H7 (cell line): ENCODE results near the gene PPP1R13L. TPM values are rescaled to one million over a fixed set of nuclear protein-coding genes. Genes with fewer than 3 reads are reported as not detected.

Source experiments
- DNase-seq: peaks from one replicate; pipeline ENCODE4 v3.0.0; 2012
- H3K27me3 ChIP-seq: 2 replicates; pipeline ENCODE4 v1.6.0; 2011; ENCODE audit warnings: mild to moderate bottlenecking, low read length; ENCODE audit not compliant: control insufficient read depth, insufficient read depth
- H3K36me3 ChIP-seq: replicated peaks from 2 replicates; pipeline ENCODE4 v1.5.1; 2011; ENCODE audit warnings: low read length; ENCODE audit not compliant: control insufficient read depth, insufficient read depth
- H3K4me3 ChIP-seq: 2 replicates; pipeline ENCODE4 v1.5.1; 2011; ENCODE audit warnings: low read depth, mild to moderate bottlenecking, control low read depth, low read length, moderate library complexity; ENCODE audit not compliant: insufficient read depth
- total RNA-seq: library from RNA; depleted of rRNA; stranded (reverse); fragments of >200 nt; shearing (Covaris generic); gene quantifications from 2 replicates; pipeline ENCODE4 v1.2.3, GENCODE V29; 2014

The PPP1R13L gene
- total RNA-seq, 1 experiment from 2014 or later: 18.9 TPM

DNA sequence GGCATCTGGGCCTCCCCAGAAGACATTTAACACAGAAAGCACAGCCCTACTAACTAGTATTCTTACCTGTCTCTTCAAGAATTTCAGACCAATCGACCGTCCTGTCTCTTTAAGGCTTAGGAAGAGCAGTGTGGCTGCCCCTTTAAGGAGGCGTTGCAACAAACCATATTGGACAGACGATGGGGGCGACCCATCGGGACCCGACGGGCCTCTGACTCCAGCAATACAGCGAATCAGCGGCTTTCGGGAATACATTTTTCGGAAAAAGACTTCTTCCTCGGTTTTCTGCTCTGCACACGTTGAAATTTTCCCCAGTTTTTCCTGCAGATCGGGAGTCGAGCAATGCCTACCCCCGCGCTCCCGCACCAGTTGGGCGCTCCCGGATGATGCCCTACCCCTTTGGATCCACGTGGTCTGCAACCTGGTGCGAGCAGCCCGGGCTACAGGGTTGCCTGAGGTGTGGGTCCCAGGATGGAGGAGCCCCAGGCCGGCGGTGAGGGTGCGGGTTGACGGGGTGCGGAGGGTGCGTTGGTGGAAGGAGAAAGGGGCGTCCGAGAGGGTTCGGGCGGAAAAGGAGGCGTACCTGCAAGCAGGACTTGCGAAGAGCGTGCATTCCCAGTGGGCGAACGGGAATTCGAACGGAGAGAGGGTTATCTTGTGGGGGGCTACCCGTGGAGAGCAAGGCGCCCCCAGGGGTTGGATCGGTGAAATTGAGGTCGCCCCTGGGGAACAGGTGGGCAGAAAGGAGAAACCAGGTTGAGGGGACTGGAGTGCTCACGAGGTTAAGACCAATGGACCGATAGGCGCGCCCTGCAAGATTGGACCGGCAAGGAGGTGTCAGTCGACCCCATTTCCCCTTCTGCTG lies 1.6 kb upstream of the PPP1R13L start, which contains the start of gene POLR1G:
Gene POLR1G (plus strand): TSS at position 419 of the 865 bp plus-strand sequence. CDS start 53 bp downstream, at position 472.
- H3K4me3 ChIP-seq: peak within 1 kb of the TSS; percentile 76
- peaks cover 3% of the 10 kb centered on the region for H3K36me3 ChIP-seq
- peak; percentile 95 for DNase-seq
- H3K27me3 ChIP-seq: no peaks in the 10 kb centered on the region

DNA sequence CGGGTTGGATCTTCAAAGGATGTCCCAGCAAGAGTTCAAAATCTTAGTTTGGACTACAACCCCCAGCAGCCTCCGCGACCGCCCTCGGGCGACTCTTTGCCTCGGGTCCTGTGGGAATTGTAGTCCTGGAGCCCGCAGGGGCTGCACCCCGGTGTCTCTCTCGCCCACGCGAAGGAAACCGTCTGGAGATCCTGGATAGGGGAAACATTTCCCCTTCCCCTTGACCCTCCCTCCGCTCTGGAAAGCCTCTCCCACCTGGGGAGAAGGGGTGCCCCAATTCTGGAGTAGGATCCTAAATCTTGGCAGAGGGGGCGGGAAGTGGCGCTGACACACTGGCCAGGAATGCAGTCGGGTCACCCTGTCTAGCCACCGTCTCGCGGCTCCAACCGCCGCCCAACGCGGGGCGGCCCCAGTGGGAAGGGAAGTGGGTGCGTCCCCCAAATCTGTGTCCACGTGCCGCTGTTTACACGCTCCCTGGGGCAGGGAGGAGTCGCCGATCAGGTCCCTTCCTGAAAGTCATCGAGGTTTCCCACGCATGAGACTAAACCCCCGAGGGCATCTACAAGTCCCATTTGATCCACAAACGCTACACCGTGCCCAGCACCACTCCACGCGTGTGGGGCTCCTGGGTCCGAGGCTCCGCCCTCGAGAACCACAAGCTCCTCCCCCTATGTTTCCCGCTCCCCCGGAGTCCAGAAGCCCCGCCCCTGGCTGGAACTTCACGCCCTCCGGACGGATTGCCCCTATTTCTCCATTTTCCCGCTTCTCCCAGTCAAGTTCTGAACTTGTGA lies 761 bp upstream of the PPP1R13L start:
- peaks cover 1% of the 10 kb centered on the region for H3K36me3 ChIP-seq
- H3K27me3 ChIP-seq: no peaks in the 10 kb centered on the region
- peak overlapping the region; percentile 76 for H3K4me3 ChIP-seq
- DNase-seq: peak; percentile 94

DNA sequence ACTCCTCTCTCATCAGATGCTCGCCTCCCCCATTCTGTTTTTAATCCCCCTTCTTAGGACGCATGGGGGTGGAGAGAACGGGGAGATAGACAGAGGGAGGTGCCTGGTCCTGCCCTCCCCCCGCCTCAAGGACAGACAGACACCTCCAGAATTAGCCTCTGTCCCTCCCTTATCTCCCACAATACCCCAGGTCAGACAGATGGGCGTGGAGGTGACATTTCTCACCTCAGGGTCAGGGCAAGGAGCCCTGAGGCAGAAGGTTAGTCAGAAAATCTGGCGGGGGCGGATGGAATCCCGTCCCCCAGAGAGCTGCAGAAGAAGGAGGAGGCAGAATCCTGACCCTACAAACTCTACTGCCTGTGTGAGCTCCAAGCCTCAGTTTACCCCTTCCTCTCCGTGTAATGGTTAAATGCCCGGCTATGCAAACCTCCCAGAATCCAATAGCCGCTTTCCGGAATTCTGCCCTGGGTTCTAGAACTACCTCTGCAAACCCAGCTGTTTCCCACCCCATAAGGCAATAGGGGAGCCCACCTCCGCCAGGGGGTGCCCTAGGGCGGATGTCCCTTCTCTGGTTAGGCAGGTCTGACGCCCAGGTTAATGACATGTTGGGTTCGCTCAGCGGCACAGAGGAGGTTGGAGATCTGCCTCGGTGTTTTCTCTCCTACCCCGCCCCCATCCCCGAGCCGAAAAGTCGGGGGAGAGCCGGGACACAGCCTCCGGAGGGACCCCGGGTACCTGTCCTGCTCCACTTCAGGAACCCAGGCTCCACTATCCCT lies 900 bp downstream of the PPP1R13L start:
- no peaks in the 10 kb centered on the region for H3K27me3 ChIP-seq
- peaks cover 1% of the 10 kb centered on the region for H3K36me3 ChIP-seq
- DNase-seq: peak; percentile 88
- peak overlapping the region; percentile 76 for H3K4me3 ChIP-seq

DNA sequence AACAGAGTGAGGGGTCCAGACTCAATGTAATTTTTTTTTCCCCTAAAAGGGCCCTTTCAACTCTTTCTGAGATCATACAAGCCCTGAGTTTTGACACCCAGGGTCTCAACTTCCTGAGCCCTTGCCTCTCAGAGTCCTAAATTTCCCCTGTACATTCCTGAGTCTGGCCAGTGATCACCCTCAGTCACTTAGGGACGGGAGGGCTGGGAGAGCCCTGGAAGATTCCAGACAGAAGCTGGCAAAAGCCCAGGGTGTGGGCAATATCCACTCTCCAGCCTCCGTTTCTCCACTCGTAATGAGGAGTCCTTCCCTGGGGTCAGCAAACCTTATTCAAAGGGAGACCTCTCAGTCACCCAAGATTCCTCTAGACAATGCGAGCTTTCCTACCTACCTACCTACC lies 1.6 kb downstream of the PPP1R13L start:
- Histone ChIP-seq H3K36me3 (no peaks in the 10 kb centered on the region), H3K4me3 (no peak overlapping the region), H3K27me3 (no peaks in the 10 kb centered on the region)
- peak; percentile 29 for DNase-seq

DNA sequence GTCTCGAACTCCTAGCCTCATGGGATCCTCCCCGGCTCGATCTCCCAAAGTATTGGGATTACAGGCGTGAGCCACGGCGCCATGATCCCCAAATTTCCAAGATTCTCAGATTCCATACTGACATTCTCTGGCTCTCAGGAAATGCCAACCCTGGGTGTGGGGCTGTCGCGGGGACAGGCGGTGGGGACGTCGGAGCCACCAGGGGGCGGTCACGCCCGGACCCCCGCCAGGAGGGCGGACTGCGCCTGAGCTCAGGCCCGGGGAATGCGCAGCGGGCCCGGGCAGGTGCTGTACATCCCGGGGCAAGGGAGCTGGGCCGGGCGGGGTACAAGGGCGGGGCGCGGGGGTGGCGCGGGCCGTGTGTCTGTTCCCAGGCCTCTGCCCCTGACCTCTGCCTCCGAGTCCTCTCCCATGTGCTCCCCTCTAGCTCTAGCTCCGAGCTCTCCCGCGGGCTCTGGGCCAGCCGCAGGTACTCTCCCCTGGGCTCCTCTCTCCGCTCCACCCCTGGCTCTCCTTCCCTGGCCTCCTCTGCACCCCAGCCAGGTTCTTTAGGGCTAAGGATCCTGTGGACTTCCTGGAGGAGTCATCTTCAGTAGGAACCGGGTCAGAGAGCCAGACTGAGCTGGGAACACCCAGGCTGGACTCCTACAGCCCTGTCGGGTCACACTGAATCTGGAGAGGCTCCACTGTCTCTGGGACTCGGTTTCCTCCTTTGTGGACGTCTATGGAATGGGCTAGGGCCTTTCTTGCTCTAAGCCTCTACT lies 2.4 kb downstream of the PPP1R13L start:
- peak; percentile 95 for DNase-seq
- Histone ChIP-seq H3K27me3 (peaks cover 6% of the 10 kb centered on the region), H3K4me3 (peak overlapping the region; percentile 42), H3K36me3 (no peaks in the 10 kb centered on the region)

DNA sequence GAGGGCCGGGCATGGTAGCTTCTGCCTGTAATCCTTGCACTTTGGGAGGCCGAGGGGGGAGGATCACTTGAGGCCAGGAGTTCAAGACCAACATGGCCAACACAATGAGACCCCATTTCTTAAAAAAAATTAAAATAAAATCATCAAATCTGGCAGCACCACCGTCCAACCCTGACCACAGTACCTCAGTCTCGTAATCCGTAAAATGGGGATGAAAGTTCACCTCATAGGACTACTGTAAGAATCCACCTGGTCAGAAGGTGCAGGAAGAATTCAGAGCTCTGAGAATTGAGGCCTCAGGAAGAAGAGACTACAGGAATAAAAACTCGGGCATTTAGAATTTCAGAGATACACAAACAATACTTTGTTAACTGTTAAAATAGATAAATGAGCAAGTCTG lies 3.1 kb downstream of the PPP1R13L start:
- H3K4me3 ChIP-seq: no peak overlapping the region
- H3K36me3 ChIP-seq: no peaks in the 10 kb centered on the region
- peaks cover 11% of the 10 kb centered on the region for H3K27me3 ChIP-seq

DNA sequence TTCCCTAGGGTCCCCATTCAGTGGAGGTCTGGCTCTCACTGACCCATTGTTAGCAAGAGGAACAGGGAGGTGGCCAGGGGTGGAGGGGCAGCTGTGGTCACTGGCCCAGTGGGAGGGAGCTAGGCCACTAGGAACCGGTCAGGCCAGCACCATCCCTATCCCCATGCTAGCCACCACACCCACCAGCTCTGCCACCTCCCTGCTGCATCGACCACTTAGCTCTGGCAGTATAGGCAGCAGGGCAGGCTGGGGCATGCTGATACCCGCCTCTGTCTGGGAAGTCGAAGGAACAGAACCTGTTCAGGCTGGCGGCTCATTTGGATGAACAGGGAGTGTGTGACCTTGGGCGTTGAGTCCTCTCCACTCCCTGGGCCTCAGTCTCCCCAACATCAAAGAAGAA lies 4.7 kb downstream of the PPP1R13L start:
- H3K36me3 ChIP-seq: no peaks in the 10 kb centered on the region
- no peak overlapping the region for H3K4me3 ChIP-seq
- peak; percentile 25 for DNase-seq
- H3K27me3 ChIP-seq: peaks cover 22% of the 10 kb centered on the region

More for the DNA sequence above, 3.1 kb downstream of the PPP1R13L start:
- DNase-seq: no peak

DNA sequence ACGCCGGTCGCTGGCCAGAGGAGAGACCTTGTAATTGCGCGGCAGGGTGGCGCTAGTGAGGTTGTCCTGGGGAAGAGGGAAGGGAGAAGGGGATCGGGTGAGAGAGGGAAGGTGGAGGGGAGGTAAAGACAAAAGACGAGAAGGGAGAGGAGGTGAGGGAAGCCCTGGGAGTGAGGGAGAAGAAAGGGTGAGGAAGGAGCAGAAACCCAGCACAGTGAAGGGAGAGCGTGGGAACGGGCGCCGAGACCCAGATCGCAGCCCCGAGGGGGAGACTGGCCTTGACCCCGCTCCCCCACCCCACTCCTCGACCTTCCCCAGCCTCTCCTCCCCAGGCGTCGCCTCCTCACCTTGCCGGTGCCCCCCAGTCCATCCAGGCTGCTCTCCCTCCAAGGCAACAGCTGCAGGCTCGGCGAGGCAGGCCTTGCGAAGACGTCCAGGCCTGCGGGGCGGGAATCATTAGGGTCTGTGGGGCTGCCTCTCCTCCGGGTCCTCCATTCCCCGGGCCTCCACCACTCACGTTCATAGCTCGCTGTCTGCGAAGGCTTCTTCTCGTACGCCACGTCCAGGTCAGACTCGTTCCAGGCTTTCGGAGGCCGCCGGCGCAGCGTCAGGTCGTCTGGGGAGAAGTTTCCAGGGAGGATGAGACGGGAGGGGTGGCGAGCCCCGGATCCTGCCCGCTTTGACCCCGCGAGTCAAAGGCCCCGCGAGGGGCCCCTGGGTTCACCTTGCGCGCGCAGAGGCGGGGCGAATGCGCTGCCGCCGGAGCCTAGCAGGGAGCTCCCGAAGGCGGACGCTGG lies 8.8 kb downstream of the PPP1R13L start:
- DNase-seq: peak; percentile 92
- no peaks in the 10 kb centered on the region for H3K36me3 ChIP-seq
- H3K27me3 ChIP-seq: peaks cover 22% of the 10 kb centered on the region
- H3K4me3 ChIP-seq: peak overlapping the region; percentile 57

DNA sequence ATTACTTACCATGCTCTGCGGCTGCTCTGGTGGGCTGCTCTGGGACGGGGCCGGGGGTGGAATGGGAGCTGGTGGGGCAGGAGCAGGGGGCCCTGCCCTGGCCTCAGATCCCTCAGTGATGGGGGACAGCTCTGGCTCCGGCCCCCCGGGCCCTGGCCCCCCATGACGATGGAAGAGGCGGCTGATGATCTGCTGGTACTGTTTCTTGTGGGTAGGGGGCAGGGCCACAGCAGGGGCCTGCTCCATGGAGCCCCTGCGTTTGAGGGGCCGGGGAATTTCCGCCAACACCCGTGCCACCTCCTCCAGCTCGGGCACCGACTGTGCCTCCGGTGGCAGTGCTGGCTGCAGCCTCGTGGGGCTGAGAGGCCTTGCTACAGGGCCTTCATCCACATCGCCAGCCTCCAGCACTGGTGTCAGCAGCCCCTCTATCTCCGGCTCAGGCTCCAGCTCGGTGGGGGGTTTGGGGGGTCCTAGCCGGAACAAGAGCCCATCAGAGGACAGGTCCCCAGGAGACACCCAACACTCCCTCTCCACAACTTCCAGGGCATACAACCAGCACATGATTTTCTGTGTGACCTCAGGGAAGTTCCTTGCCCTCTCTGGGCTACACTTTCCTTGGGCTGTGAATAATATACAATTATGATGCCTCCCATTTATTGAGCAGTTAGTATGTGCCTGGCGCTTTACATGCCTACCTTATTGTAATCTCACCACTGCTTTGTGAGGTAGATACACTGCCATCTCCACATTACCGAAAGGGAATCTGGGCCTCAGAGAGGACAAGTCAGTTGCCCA lies 12.8 kb downstream of the PPP1R13L start:
- DNase-seq: peak; percentile 35
- peaks cover 13% of the 10 kb centered on the region for H3K27me3 ChIP-seq
- no peaks in the 10 kb centered on the region for H3K36me3 ChIP-seq
- H3K4me3 ChIP-seq: no peak overlapping the region

DNA sequence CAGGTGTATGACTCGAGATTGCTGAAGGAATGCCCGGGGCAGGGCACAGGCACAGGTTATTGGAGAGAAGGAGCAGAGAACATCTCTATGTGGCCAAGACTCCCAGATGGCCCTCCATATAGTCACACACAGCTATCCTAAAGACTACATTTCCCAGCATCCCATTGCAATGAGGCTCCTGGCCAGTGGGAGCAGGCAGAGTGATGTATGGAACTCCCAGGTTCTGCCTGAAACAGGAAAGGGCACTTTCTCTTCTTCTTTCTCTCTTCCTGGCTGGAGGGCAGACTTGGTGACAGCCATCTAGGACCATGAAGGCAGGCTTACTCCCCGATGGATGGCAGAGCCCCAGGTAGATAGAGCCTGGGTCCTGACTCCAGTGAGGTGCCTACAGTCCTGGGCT lies 13.5 kb downstream of the PPP1R13L start:
- H3K4me3 ChIP-seq: no peak overlapping the region
- peak; percentile 80 for DNase-seq
- peaks cover 9% of the 10 kb centered on the region for H3K27me3 ChIP-seq
- no peaks in the 10 kb centered on the region for H3K36me3 ChIP-seq

DNA sequence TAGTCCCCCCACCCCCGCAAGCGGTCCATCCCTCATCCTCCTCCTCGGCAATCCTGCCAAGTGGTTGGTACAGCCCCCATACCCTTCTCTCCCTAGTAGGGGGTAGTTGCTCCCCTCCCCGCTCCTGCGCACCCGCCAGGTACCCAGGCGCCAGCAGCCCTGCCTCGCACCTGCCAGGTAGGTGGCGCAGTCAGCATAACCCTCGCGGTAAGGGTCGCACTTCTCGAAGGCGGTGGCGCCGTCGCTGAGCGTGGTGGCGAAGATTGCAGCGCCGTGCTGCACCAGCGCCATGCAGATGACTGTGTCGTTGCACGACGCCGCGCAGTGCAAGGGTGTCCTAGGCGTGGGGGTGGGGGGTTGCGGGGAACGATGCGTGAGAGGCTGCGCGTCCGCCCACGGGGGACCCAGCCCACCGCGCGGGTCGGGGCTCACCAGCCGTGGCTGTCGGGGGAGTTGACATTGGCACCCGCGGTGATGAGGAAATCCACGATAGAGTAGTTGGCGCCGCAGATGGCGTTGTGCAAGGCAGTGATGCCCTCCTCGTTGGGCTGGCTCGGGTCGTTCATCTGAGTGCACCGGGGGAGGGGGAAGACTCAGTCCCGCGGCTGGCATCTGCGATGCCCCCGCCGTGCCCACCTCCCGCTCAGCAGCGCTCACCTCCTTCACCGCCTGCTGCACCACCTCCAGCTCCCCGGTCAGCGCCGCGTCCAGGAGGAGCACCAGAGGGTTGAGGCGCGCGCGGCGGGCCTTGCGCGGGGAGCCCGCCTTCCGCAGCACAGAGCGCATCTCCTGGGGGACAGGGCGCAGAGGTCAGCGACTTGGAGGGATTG lies 19.3 kb downstream of the PPP1R13L start:
- Histone ChIP-seq H3K36me3 (no peaks in the 10 kb centered on the region), H3K27me3 (peaks cover 18% of the 10 kb centered on the region), H3K4me3 (peak overlapping the region; percentile 23)
- DNase-seq: peak; percentile 80

DNA sequence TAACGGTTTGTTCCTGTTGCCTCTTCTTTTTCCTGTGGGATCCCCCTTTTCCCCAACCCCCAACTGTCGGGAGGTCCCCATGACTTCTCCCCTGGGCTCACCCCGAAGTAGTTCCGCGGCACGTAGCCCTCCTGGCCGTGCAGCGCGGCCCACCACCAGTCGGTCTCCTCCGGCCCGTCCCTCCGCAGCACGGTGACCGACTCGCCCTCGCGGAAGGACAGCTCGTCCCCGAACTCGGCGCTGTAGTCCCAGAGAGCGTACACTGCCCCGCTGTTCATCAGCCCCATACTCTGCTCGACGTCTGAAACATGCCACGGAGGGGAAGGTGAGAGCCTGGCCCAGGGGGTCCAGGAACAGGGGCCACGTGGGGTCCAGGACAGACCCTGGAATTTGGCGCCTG lies 22.4 kb downstream of the PPP1R13L start:
- H3K36me3 ChIP-seq: no peaks in the 10 kb centered on the region
- no peak overlapping the region for H3K4me3 ChIP-seq
- peaks cover 18% of the 10 kb centered on the region for H3K27me3 ChIP-seq
- DNase-seq: peak; percentile 47
